GM13976 (cell line): ENCODE measurements around the gene FIBCD1.

ENCODE experiments used
- DNase-seq: peaks from one replicate; pipeline ENCODE4 v3.0.0; 2012; ENCODE audit warnings: low spot score
- CTCF ChIP-seq: IDR thresholded peaks from 2 replicates; pipeline ENCODE4 v1.5.1; 2012; ENCODE audit warnings: borderline replicate concordance, mild to moderate bottlenecking; ENCODE audit not compliant: insufficient read depth; ENCODE audit errors: extremely low read depth, missing control alignments, control extremely low read depth
- in situ Hi-C: fragments of 300-500 bp; cut with MboI; formaldehyde crosslinking; loops from one replicate; pipeline ENCODE4 v1.12.0; 2022; ENCODE audit warnings: low sequenced_read_pairs, mixed read lengths, inconsistent platforms; ENCODE audit not compliant: unreplicated experiment

Gene FIBCD1

GRCh38 chr9:130893341-130894101, 45.5 kb downstream of the FIBCD1 start:
- in situ Hi-C loops = no loop called here
- DNase-seq = no peak
- no peak for TF ChIP-seq CTCF

DNA sequence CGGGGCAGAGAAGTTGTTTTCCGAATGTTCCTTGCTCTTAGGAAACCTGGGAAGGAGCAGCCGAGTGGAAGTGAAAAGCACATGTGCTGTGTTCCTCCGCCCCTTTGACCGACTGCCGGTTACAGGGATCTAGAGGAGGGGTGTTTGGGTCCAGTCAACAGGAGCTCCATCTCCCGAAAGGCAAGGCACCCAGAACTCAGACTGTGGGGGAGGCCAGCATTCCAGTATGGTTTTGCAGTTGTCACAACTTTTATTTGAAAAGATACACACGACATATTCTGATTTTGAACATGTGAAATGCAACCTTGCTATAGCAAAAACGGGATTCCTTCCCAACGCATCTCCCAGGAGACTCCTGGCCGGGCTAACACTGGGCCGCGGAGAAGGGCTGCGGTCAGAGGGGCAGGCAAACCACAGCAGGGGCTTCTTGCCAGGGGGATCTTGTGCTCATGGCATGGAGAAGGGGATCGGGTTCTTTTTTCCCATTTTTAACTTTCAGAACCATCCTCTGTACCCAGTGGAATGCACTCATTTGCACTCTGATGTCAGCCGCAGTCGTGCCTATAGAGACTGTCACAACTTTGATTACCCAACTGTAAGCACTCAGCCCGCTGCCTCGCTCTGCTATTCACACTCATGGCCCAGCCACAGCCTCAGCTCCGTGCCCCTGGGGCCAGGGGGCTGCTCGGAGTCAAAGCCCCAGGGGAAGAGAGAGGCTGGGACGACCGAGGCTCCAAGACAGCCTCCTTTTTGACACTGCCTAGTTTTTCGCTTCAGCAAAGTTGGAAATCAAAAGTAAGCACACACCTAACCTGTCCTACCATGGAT, 46.4 kb downstream of the FIBCD1 start:
- DNase-seq = no peak
- TF ChIP-seq CTCF = no peak
- in situ Hi-C loops = no loop called here

GRCh38 chr9:130891688-130892476, 47.2 kb downstream of the FIBCD1 start:
- TF ChIP-seq CTCF = no peak
- in situ Hi-C loops = no loop called here
- no peak for DNase-seq

GRCh38 chr9:130890870-130891687, 48.0 kb downstream of the FIBCD1 start:
- in situ Hi-C loops = no loop called here
- no peak for DNase-seq
- no peak for TF ChIP-seq CTCF

- in situ Hi-C loops = no loop called here
- TF ChIP-seq CTCF = no peak
These were observed 48.9 kb downstream of the FIBCD1 start for GRCh38 chr9:130890124-130890523.

More at GRCh38 chr9:130890124-130890523, 48.9 kb downstream of the FIBCD1 start:
- DNase-seq = no peak
